Glomerular endothelial cell (primary cell): ENCODE measurements around the gene ENOSF1. TPM values are rescaled to one million over a fixed set of nuclear protein-coding genes. Genes with fewer than 3 reads are reported as not detected.
A peak's percentile ranks its signal among the peaks of the same experiment; 100 is the strongest.
"Not testable (repeated sequence)": the region's sequence is repeated elsewhere in the genome, so short reads cannot be mapped to it uniquely, and the experiment has no call there.

Source experiments
- DNase-seq: peaks from one replicate; pipeline ENCODE4 v3.0.0-alpha.2; 2011; ENCODE audit warnings: low read depth, low spot score; ENCODE audit errors: extremely low read depth
- total RNA-seq: library from RNA; depleted of rRNA; stranded (reverse); fragments of >200 nt; gene quantifications from 2 replicates; pipeline ENCODE4 v1.2.3, GENCODE V29; 2015

The ENOSF1 gene
- 12.9 and 27.1 TPM in 2 replicates for total RNA-seq

GRCh38 chr18:712401-713134 lies at the start of gene ENOSF1:
Gene ENOSF1 (minus strand): TSS chr18:712630. CDS start chr18:712587, 43 bp downstream.
- no peak for DNase-seq

GRCh38 chr18:759864-760263 lies 47.4 kb upstream of the ENOSF1 start:
- not testable (repeated sequence) for DNase-seq

- DNase-seq = no peak
Measured at GRCh38 chr18:755506-755905, 43.1 kb upstream of the ENOSF1 start.

GRCh38 chr18:754656-755055 lies 42.2 kb upstream of the ENOSF1 start:
- DNase-seq = no peak

- no peak for DNase-seq
Measured at GRCh38 chr18:750456-750855, 38.0 kb upstream of the ENOSF1 start.

- DNase-seq = no peak
Measured at GRCh38 chr18:744832-745597, 32.6 kb upstream of the ENOSF1 start.

- DNase-seq = peak; percentile 51
Measured at GRCh38 chr18:741931-742512, 29.6 kb upstream of the ENOSF1 start.

- no peak for DNase-seq
Measured at GRCh38 chr18:732371-732770, 19.9 kb upstream of the ENOSF1 start.

GRCh38 chr18:731185-731584 lies 18.8 kb upstream of the ENOSF1 start:
- DNase-seq = no peak

GRCh38 chr18:730692-731091 lies 18.3 kb upstream of the ENOSF1 start:
- no peak for DNase-seq

GRCh38 chr18:730120-730519 lies 17.7 kb upstream of the ENOSF1 start:
- not testable (repeated sequence) for DNase-seq

GRCh38 chr18:725646-726045 lies 13.2 kb upstream of the ENOSF1 start:
- no peak for DNase-seq

GRCh38 chr18:723541-724080 lies 11.2 kb upstream of the ENOSF1 start:
- no peak for DNase-seq

GRCh38 chr18:717003-717402 lies 4.6 kb upstream of the ENOSF1 start:
- no peak for DNase-seq

GRCh38 chr18:715626-716025 lies 3.2 kb upstream of the ENOSF1 start:
- no peak for DNase-seq

- no peak for DNase-seq
Measured at GRCh38 chr18:713135-713490, 683 bp upstream of the ENOSF1 start.

- no peak for DNase-seq
Measured at GRCh38 chr18:711657-712400, 601 bp downstream of the ENOSF1 start.

GRCh38 chr18:711310-711656 lies 1.1 kb downstream of the ENOSF1 start:
- no peak for DNase-seq

- DNase-seq = no peak
Measured at GRCh38 chr18:710418-711300, 1.8 kb downstream of the ENOSF1 start.

GRCh38 chr18:709771-710170 lies 2.7 kb downstream of the ENOSF1 start:
- DNase-seq = no peak
